Thyroid gland (tissue), 4 donors: ENCODE measurements around the gene CX3CL1. TPM values are rescaled to one million over a fixed set of nuclear protein-coding genes. Genes with fewer than 3 reads are reported as not detected.
A peak's percentile ranks its signal among the peaks of the same experiment; 100 is the strongest.

Source experiments
- DNase-seq, 2 donors: peaks; one replicate each; pipeline ENCODE4 v3.0.0-alpha.2; 2019
- H3K27ac ChIP-seq, 3 donors: fragments of 200-600 bp; sonication (generic); 1 replicate in 2 of 3; 2 replicates in 1 of 3; pipeline ENCODE4 v1.5.1; 2016 to 2019; ENCODE audit warnings: mild to moderate bottlenecking in 1 of 3, moderate library complexity in 1 of 3
- H3K27me3 ChIP-seq: fragments of 200-600 bp; sonication (generic); one replicate; pipeline ENCODE4 v1.5.1; 2019
- H3K36me3 ChIP-seq, 2 donors: fragments of 200-600 bp; sonication (generic); one replicate each; pipeline ENCODE4 v1.5.1; 2016 to 2019
- H3K4me1 ChIP-seq, 2 donors: fragments of 200-600 bp; sonication (generic); one replicate each; pipeline ENCODE4 v1.5.1; 2017 to 2019
- H3K4me3 ChIP-seq, 3 donors: fragments of 200-600 bp; sonication (generic); replicated peaks in 1 of 3; 1 replicate in 2 of 3; 2 replicates in 1 of 3; pipeline ENCODE4 v1.5.1; 2016; ENCODE audit warnings: mild to moderate bottlenecking in 1 of 3
- H3K9me3 ChIP-seq: fragments of 200-600 bp; sonication (generic); one replicate; pipeline ENCODE4 v1.5.1; 2017
- CTCF ChIP-seq, 6 experiments: fragments of 200-600 bp in 3 of 6; fragments of 450-650 bp in 3 of 6; sonication (generic) in 3 of 6; IDR thresholded peaks; one replicate each; pipeline ENCODE4 v1.5.1; 2016 to 2019; ENCODE audit warnings: antibody characterized with exemption in 6 of 6, mild to moderate bottlenecking in 2 of 6, inconsistent platforms in 1 of 6, moderate library complexity in 1 of 6
- POLR2A ChIP-seq, 2 donors: fragments of 450-650 bp; IDR thresholded peaks; one replicate each; pipeline ENCODE4 v1.6.1; 2017; ENCODE audit warnings: antibody characterized with exemption in 2 of 2, mild to moderate bottlenecking in 2 of 2, moderate library complexity in 1 of 2
- WGBS, 2 donors: methylation state at CpG; one replicate each; pipeline ENCODE4 v1.1.5; 2017; 5-methylcytosine and 5-hydroxymethylcytosine counted together
- intact Hi-C: fragments of 100-400 bp; cut with DNase I; formaldehyde crosslinking; loops from one replicate; pipeline ENCODE4 v1.15.1; 2023
- total RNA-seq, 4 donors: library from RNA; depleted of rRNA; stranded (reverse); fragments of >200 nt; gene quantifications; one replicate each; pipeline ENCODE4 v1.2.3, GENCODE V29; 2016

CX3CL1 gene
- total RNA-seq, 4 donors from 2014 or later, result 3.3 to 12.6 (median 10.9) TPM

GRCh38 chr16:57379579-57379978, 7.3 kb downstream of the CX3CL1 start:
- TF ChIP-seq CTCF (IDR thresholded peaks at IDR 0.05) (no peak), POLR2A (IDR thresholded peaks at IDR 0.05) (no peak)
- Histone ChIP-seq H3K4me3 (no peak overlapping the region), H3K27ac (no peak overlapping the region), H3K27me3 (no peaks in the 10 kb centered on the region), H3K36me3 (peaks cover 0 to 7% of the 10 kb centered on the region in 2 donors), H3K4me1 (peaks cover 0 to 32% of the 10 kb centered on the region in 2 donors), H3K9me3 (no peaks in the 10 kb centered on the region)
- no peak for DNase-seq
- intact Hi-C loops, result loop anchor here (5.0 kb wide), 1 partner anchor 33 kb away; no protein-coding TSS in a partner anchor
- WGBS, 2 donors, result 75 to 83% methylated on average over 10 of the region's 10 CpGs

DNA sequence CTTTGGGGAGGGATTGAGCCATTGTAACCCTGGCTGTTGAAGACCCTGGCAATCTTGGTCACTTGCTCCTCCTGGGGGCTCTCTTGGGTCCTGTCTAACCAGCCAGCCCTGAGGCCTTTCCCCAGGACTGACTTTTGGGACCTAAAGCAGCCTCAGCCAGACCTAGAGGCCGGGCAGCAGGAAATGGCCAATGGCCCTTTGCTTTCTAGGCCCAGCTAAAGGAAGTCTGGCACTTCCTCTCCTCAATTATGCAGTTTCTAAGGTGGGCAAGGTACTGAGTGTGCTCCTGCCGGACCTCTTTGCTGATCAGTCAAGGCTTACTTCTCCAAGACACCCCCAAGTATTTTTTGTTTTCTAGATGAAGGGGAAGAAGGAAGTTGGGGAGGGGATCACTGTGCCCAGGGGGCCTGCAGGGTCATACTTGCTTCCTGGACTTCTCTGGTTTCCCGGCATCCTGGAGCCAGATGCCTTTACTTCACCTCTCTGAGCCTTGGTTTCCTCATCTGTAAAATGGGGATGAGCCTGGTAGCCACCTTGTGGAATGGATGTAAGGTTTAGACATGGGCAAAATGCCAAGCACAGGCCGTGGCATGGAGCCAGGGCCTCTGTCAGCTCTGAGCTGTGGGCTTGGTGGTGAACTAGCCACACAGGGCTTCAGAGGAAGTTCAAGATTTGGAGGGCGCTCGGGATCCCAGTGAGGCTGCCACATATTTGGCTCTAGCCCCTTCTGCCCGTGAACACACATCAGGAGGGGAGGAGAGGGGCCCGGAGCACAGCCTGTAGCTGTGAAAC, 8.6 kb downstream of the CX3CL1 start:
- intact Hi-C loops, result no loop called here
- peak; percentile 14 for DNase-seq
- Histone ChIP-seq H3K27me3 (no peaks in the 10 kb centered on the region), H3K4me3 (no peak overlapping the region), H3K36me3 (peaks cover 0 to 7% of the 10 kb centered on the region in 2 donors), H3K27ac (peak overlapping the region in 1 of 3 donors; percentile 2), H3K9me3 (no peaks in the 10 kb centered on the region), H3K4me1 (peaks cover 0 to 23% of the 10 kb centered on the region in 2 donors)
- 51 to 53% methylated on average over 8 of the region's 8 CpGs for WGBS, 2 donors
- TF ChIP-seq CTCF (IDR thresholded peaks at IDR 0.05) (no peak), POLR2A (IDR thresholded peaks at IDR 0.05) (no peak)

DNA sequence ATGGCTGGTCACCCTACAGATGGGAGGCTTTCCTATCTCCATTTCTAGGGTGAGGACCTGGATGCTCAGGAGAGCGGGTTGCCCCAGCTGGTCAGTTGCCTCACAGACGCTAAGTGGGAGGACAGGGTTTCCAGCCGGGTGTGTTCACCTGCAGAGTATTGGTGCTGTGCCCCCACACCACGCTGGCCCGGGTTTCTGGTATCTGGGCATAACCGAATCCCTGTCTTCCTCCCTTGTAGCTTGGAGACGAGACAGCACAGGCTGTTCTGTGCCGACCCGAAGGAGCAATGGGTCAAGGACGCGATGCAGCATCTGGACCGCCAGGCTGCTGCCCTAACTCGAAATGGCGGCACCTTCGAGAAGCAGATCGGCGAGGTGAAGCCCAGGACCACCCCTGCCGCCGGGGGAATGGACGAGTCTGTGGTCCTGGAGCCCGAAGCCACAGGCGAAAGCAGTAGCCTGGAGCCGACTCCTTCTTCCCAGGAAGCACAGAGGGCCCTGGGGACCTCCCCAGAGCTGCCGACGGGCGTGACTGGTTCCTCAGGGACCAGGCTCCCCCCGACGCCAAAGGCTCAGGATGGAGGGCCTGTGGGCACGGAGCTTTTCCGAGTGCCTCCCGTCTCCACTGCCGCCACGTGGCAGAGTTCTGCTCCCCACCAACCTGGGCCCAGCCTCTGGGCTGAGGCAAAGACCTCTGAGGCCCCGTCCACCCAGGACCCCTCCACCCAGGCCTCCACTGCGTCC, 9.7 kb downstream of the CX3CL1 start:
- intact Hi-C loops, result no loop called here
- peaks cover 0 to 26% of the 10 kb centered on the region in 2 donors for H3K4me1 ChIP-seq
- no peaks in the 10 kb centered on the region for H3K9me3 ChIP-seq
- peaks cover 0 to 7% of the 10 kb centered on the region in 2 donors for H3K36me3 ChIP-seq
- 95 to 96% methylated on average over 23 to 30 of the region's 35 CpGs for WGBS, 2 donors
- TF ChIP-seq CTCF (IDR thresholded peaks at IDR 0.05) (no peak), POLR2A (IDR thresholded peaks at IDR 0.05) (no peak)
- no peak overlapping the region for H3K4me3 ChIP-seq
- no peaks in the 10 kb centered on the region for H3K27me3 ChIP-seq
- no peak for DNase-seq
- no peak overlapping the region for H3K27ac ChIP-seq

GRCh38 chr16:57382535-57383275, 10.4 kb downstream of the CX3CL1 start:
- Histone ChIP-seq H3K4me1 (peaks cover 0 to 26% of the 10 kb centered on the region in 2 donors), H3K4me3 (no peak overlapping the region), H3K36me3 (peaks cover 0 to 7% of the 10 kb centered on the region in 2 donors), H3K27ac (no peak overlapping the region), H3K27me3 (no peaks in the 10 kb centered on the region), H3K9me3 (no peaks in the 10 kb centered on the region)
- WGBS, 2 donors, result 96 to 97% methylated on average over 3 to 6 of the region's 16 CpGs
- TF ChIP-seq POLR2A (IDR thresholded peaks at IDR 0.05), result no peak
- no peak for TF ChIP-seq CTCF (IDR thresholded peaks at IDR 0.05)
- intact Hi-C loops, result no loop called here
- no peak for DNase-seq
